ENCODE results near the gene PGAP2.
"Not testable (repeated sequence)": the region's sequence is repeated elsewhere in the genome, so short reads cannot be mapped to it uniquely, and the experiment has no call there.

PGAP2 gene

DNA sequence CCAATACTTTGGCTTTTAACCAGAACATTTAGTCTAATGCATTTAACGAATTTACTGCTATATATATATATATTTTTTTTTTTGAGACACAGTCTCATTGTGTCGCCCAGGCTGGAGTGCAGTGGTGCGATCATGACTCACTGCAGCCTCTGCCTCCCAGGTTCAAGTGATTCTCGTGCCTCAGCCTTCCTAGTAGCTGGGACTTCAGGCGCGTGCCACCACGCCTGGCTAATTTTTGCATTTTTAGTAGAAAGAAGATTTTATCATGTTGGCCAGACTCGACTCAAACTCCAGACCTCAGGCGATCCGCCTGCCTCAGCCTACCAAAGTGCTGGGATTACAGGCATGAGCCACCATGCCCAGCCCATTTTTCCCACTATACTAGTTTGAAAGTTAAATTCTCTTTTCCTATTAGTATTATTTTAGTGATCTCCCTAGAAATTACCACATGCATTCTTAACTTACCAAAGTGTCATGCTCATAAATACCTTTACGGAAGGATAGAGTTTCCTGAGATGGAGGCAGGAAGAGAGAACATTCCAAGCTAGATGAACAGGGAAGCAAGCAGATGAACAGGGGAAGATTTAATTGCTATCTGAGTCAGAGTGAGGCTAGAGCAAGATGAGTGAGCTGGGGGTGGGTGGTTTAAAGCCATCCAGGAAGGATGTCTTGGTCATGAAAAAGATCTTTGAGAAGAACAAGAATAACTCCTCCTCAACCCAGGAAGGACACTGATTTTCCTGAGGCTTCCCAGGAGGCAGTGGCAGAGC is 4.4 kb upstream of the PGAP2 start:
- DNase-seq (ENCODE audit: low spot score), result peak; percentile 26

DNA sequence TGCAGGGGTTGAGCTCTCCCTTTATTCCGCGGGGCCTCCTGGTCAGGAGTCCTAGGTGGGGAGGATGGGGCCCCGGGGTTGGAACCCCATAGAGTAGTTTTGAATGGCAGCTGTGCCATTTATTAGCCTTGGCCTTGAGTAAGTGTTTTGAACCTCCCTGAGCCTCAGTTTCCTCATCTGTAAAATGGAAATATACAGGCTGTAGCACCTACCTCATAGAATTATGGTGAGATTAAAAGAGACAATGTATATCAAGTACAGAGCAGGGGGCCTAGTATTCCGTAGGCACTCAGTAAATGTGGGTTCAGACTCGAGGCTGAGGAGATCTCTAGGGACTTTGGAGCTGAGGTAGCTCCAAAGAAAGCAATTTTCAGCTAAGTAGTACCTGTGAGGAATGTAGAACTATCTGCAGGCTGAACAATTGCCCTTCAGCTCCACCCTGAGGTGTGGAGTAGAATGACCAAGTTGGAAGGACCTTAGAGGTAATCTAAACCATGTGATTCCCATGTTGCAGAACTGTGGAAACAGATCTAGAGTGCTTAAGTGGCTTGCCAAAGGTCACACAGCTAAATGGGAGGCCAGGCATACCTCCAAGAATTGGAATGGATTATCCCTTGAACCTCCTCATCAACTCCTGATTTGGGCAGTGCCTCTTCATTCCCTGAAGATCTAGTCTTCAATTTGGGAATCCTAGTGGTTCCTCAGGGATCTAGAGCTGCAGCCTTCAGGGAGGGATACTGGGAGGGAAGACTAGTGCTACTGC is 682 bp downstream of the PGAP2 start:
- DNase-seq (ENCODE audit: low spot score), result peak; percentile 79

- no peak for DNase-seq (ENCODE audit: low spot score)
Observed at GRCh38 chr11:3809624-3809928, 1.2 kb downstream of the PGAP2 start.

DNA sequence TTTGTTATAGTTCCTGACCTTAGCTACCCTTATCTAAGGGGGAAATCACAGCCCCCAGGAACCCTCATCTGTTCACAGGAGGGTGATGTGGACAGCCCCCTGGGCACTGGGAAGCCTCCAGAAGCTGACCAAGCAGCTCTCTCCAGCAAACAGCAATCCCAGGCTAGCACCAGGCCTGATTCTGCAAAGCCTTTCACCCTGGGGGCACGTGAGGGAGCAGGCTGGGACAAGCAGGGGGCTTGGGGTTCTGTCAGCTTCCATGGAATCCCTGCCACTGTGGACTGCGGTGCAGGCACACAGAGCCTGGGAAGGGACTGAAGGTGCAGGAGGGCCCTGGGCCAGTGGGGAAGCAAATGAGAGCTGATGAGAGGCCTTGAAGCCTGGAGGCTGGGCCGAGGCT is 2.1 kb downstream of the PGAP2 start:
- DNase-seq (ENCODE audit: low spot score), result no peak

GRCh38 chr11:3810951-3811350 is 2.6 kb downstream of the PGAP2 start:
- DNase-seq (ENCODE audit: low spot score), result no peak

DNA sequence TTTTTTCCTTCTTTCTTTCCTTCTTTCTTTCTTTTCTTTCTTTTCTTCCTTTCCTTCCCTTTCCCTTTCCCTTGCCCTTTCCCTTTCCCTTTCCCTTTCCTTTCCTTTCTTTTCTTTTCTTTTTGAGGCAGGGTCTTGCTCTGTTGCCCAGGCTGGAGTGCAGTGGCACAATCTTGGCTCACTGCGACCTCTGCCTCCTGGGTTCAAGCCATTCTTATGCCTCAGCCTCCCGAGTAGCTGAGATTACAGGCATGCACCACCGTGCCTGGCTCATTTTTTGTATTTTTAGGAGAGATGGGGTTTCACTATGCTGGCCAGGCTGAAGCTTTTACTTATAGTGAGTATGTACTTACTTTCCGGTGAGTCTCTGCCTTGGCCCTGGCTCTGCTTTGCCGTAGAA is 6.5 kb downstream of the PGAP2 start:
- not testable (repeated sequence) for DNase-seq (ENCODE audit: low spot score)

- DNase-seq (ENCODE audit: low spot score), result no peak
Observed at GRCh38 chr11:3815845-3816244, 7.5 kb downstream of the PGAP2 start.

DNA sequence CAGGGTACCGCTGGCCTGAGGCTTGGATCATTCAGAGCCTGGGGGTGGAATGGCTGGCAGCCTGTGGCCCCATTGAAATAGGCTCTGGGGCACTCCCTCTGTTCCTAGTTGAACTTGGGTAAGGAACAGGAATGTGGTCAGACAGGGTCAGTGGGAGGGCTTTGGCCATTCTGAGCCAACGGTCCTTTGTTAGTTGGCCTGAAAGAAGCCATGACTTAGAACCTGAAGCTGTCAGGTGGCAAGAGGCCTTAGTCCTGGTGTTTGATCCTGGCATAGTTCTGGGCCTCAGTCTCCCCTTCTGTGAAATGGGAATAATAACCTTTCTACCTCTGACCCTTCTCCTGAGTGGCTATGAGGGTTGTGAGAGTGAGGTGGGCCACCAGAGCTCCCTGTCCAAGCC is 8.3 kb downstream of the PGAP2 start:
- no peak for DNase-seq (ENCODE audit: low spot score)

GRCh38 chr11:3817181-3817800 is 8.9 kb downstream of the PGAP2 start:
- no peak for DNase-seq (ENCODE audit: low spot score)

DNA sequence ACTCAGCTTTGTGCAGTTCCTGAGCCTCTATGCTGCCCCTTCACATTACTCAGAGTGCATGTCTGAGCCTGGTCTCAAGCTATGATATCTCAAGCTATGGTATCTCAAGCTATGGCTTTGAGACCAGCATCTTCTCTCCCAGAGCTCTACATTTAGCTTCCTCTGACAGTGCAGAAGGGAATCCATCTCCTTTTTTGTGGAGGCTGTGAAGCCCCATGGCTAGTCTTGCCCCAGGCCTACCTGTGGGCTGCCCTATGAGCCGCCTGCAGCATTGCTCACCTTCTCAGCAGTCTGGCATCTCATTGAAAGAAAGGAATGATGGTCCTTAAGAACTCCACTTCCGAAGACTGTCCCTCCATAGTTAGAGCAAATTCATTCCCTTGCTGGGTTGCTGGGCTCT is 12.6 kb downstream of the PGAP2 start:
- DNase-seq (ENCODE audit: low spot score), result no peak

- no peak for DNase-seq (ENCODE audit: low spot score)
Observed at GRCh38 chr11:3822312-3822711, 14.0 kb downstream of the PGAP2 start.

DNA sequence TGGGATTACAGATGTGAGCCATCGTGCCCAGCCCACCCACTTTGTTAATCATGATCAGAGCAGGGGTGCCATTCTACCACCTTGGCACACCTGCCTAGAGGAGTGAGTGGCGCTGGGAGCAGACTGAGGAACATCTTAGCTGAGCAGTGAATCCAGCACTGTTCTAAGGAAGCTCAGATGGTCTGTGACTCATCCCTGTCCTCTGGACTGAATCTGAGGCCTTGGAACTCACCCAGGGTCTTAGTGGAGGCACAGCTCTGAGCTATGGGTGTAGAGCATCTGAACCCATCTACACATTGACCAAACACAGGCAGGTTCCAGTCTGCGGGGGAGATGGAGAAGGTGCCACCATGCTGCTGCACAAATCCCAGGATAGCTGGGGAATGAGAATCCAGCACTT is 14.9 kb downstream of the PGAP2 start:
- no peak for DNase-seq (ENCODE audit: low spot score)

DNA sequence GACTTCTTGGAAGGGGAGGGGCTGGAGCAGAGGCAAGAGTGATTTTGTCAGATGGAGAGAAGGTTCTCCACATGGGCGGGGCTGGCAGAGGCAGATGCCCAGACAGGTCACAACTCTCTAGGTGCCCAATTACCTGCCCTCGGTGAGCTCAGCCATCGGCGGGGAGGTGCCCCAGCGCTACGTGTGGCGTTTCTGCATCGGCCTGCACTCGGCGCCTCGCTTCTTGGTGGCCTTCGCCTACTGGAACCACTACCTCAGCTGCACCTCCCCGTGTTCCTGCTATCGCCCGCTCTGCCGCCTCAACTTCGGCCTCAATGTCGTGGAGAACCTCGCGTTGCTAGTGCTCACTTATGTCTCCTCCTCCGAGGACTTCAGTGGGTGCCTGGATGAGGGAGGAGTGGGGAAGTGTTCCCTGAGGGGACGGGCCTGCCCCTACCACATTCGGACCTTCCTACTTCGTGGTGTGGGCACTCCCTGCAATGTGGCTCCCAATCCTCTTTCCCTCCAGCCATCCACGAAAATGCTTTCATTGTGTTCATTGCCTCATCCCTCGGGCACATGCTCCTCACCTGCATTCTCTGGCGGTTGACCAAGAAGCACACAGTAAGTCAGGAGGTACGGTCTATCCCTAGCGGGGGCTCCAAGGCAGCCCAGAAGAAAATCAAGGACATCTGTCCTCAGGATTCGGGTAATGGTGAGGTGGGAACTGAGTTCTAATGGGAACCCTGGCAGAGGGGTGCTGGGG is 15.6 kb downstream of the PGAP2 start:
- DNase-seq (ENCODE audit: low spot score), result no peak

GRCh38 chr11:3824714-3825472 is 16.5 kb downstream of the PGAP2 start:
- peak; percentile 33 for DNase-seq (ENCODE audit: low spot score)

- no peak for DNase-seq (ENCODE audit: low spot score)
Observed at GRCh38 chr11:3825473-3826154, 17.3 kb downstream of the PGAP2 start.

- DNase-seq (ENCODE audit: low spot score), result no peak
Observed at GRCh38 chr11:3826721-3827120, 18.4 kb downstream of the PGAP2 start.

- no peak for DNase-seq (ENCODE audit: low spot score)
Observed at GRCh38 chr11:3827434-3828186, 19.2 kb downstream of the PGAP2 start.

DNA sequence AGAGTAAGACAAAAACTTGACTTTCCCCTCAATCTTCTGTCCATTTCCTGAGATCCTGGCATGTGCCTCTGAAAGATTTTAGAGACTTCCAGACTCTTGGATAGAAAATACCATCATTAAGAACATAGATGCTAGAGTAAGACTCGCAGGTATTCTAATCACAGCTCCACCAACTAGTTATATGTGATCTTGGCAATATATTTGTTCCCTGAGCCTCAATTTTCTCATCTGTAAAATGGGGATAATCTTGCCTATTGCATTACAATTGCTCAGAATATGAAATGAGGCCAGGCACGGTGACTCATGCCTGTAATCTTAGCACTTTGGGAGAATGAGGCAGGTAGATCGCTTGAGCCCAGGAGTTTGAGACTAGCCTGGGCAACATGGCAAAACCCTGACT is 21.7 kb downstream of the PGAP2 start:
- DNase-seq (ENCODE audit: low spot score), result no peak

GRCh38 chr11:3830730-3831129 is 22.4 kb downstream of the PGAP2 start:
- DNase-seq (ENCODE audit: low spot score), result no peak
